Measurements from ENCODE around the gene ROBO2.

GRCh38 chr3:77466562-77467115 is 426.7 kb downstream of the ROBO2 start:
- TF ChIP-seq POLR2A (IDR thresholded peaks at IDR 0.05) (no peak), CTCF (IDR thresholded peaks at IDR 0.05) (no peak), POLR2AphosphoS5 (IDR thresholded peaks at IDR 0.05) (no peak)
